Stimulated activated CD8-positive, alpha-beta memory T cell treated with anti-CD3 and anti-CD28 coated beads, Interleukin-7, amount 100 ng/mL, for 48 hours (primary cell): Measurements from ENCODE around the gene PHF2.

Source experiments
- DNase-seq, 2 donors: peaks; one replicate each; pipeline ENCODE4 v3.0.0-alpha.2; 2020; ENCODE audit warnings: low read depth in 1 of 2; ENCODE audit errors: extremely low read depth in 1 of 2

PHF2 gene

DNA sequence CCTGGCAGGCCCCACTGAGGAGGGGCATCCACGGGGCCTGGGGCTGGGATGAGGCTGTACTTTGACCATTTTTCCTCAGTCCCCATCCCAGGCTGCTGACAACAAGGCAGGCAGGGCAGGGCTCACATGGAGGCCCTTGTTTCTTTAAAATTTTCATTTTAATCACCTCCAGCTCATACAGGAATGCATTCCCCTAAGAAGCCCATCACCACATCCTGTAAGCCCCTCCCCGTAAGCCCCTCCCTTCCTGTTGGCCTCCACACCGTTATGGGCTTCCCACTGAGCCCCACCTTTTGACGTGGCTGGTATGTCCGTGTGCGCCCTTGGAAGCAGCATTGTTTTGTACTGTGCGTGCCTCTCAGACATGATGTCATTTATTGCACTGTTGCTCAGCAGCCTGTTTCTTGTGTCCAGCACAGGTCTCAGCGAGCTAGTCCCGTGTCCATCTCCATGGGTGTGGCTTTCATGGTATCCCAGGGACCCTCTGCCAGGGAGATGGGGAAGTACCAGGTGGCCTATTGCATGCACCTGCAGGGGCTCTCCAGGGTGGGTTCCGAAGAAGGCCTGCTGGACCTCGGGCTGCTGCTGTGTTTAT, 22.4 kb downstream of the PHF2 start:
- no peak for DNase-seq

DNA sequence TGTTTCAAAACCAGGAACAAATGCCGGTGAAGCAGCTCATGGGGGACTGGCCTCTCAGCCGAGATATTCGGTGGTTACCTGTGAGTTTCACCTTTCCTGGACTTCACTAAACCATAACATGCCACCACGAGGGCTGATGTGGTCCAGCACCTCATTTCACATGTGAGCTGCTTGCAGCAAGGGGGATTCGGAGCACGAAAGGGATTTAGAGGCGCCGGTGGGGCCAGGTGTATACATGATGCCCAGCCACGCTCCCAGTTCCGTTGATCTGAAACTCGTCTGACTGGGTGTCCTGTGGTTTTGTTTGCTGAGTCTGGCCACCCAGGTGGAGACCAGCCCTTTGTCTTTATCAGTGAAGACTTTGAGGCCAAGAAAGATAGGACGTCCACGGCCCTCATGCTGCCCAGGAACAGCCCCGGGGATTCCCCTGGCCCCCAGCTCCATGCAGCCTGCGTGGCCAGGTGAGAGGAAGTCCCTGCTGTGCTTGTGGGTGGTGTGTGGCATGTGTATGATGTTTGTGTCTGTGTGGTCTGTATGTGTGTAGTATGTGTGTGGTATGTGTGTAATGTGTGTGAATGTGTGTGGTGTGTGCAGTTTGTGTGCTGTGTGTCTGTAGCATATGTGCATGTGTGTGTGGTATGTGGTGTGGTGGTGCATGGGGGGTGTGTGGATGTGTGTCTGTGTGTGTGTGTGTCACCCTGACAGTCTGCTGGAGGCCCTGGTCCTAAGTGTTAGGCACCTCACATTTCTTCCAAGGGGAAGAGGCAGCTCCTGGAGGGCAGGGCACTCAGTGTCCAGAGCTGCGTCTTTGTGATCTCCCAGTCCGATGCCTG, 23.4 kb downstream of the PHF2 start:
- no peak for DNase-seq

DNA sequence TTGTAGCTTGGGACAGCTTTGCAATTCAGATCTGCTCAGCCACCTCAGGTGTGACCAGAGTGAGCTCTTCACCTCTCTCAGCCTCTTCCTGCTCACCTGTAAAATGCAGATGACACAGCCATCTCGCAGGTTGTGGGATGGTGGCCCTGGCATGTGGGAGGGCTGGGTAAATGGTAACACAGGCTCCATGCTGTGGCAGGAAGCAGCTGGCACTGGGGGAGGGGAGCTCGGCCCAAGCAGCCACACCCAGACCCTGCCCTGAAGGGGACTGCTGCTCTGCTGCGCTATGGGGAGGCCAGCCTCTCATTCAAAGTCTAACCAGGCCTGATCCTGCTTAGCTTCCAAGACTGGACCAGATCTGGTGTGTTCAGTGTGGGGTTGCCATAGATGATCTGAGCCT, 24.1 kb downstream of the PHF2 start:
- no peak for DNase-seq

DNA sequence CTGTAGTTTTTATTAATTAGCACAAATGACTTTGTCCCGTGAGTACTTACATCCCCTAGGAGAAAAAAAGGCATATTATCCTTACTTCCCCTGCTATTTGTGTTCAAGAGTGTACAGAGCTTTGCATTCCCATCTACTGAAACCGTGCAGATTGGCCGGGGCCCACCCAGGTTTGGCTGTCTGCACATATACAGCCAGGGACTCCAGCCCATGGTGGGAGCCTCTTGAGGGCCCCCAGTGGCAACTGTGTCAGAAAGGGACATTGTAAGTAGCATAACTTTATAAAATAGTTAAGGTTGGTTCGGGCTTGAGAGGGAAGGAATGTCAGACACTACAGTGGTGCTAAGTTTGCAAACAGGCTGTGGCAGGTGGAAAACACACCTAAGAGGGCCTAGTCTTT, 24.7 kb downstream of the PHF2 start:
- no peak for DNase-seq

DNA sequence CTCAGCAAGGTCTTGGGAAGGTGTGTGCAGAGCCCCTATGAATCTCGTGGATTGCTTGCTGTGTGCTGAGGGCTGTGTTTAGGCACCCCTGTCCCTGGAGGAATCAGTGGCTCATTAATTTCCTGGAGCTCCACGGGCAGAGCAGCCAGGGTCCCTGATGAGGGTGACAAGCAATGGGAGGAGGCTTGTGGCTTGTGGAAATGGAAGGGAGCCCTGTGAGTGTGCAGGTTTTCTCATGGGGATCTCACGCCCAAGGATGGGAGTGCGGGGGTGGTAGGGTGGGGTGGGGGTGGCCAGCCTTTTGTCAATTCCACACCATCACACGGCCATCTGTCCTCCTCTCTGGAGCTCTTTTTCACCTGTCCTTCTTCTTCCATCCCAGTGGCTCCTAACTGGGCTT, 25.3 kb downstream of the PHF2 start:
- no peak for DNase-seq

DNA sequence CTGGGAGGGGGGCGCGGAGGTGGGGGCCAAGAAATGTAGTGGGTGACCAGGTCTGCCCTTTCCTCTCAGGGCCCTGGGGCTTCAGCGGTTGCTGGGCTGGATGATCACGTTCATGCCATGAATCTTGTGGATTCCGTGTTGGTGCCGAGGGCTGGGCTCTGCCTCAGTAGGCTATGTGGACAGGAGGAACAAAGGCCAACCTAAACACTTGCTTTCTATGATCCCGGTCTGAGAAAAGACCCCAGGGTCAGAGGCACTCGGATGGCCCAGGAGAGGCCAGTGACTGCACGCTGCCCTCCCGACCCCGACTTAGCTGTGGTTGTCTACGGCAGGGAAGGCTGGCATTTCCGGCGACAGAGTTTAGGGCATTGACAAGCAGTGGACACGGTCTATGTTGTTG, 26.6 kb downstream of the PHF2 start:
- no peak for DNase-seq

DNA sequence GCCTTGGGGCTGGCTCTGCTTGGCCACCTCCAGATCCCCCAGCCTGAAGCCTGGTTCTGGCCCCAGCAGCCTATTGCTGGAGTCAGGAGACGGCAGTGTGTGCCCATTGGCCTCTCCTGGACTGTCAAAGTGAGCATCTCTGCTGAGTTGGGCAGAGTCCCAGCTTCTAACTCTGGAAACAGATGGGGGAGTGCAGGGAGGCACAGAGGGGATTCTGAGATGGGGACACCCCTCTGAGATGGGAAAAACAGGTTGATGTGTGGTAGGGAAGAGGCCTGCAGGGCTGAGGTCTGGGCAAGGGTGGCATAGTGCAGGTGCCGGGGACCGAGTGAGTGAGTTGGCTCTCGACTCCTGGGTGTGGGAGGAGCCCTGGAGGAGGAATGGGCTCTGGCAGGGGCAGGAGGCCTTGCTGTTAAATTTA, 27.5 kb downstream of the PHF2 start:
- DNase-seq, result no peak

DNA sequence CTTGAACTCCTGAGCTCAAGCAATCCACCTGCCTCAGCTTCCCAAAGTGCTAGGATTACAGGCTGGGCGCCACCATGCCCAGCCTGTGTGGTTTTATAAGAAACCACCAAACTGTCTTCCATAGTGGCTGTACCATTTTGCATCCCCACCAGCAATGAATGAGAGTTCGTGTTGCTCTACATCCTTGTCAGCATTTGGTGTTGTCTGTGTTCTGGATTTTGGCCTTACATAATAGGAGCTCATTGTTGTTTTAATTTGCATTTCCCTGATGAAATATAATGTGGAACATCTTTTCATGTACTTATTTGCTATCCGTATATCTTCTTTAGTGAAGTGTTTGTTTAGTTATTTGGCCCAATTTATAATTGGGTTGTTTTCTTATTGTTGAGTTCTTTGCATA, 29.8 kb downstream of the PHF2 start:
- DNase-seq, result no peak

DNA sequence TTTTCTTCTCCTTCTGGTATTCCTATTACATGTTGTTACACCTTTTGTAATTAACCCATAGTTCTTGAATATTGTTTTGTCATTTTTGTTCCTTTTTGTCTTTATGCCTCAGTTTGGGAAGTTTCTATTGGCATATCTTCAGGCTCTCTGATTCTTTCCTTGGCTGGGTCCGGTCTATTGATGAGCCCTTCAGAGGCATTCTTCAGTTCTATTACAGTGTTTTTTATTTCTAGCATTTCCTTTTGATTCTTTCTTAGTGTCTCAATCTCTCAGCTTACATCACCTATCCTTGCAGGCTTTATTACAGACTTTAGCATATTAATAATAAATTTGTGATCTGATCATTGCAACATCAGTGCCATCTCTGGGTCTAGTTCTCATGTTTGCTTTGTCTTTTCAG, 33.8 kb downstream of the PHF2 start:
- no peak for DNase-seq

DNA sequence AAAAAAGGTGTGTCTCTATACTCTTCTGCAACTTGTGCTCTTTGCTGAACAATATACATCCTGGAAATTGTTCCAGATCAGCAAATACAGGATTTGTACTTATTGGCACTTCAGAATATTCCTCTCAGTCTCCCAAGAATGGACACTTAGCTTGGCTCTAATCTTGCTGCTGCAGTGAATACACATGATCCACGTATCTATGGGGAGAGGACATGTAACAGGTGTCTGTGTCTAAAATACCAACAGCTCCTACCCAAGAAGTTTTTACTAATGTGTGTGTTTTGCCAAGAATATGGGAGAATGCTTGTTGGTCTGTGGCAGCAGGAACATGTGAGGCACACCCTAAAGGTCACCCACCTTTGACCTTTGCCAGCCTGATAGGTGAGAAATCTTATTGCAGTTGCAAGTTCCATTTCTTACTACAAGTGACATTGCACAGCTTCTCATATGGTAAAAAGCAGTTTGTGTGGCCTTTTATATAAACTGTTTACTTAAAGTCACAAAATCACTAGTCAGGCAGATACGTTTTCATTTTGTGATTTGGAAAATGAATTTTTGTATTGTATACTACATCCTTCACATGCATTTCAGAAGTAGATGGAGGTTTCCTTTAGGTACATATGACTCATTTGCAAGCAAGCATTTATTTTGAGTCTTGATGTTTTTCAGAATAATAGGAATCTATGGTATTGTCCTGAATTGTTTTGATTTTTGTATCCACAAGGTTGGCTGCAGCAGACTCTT, 35.8 kb downstream of the PHF2 start:
- no peak for DNase-seq

DNA sequence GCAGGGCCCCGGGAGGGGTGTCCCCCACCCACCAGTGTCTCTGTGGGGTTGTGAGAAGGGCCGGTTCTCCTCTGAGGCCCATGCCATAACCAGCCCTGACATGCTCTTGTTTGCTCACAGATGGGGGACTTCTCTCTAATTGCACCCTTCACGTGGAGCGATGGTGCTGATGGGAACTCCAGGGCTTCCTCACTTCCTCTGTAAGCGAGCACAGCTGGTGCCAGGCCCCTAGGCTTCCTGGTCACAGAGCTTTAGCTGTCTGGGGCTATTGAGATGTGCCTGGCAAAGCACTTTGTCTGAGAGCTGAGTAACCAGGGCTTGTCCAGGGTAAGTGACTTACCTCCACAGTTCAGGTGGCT, 36.4 kb downstream of the PHF2 start:
- DNase-seq, result no peak

DNA sequence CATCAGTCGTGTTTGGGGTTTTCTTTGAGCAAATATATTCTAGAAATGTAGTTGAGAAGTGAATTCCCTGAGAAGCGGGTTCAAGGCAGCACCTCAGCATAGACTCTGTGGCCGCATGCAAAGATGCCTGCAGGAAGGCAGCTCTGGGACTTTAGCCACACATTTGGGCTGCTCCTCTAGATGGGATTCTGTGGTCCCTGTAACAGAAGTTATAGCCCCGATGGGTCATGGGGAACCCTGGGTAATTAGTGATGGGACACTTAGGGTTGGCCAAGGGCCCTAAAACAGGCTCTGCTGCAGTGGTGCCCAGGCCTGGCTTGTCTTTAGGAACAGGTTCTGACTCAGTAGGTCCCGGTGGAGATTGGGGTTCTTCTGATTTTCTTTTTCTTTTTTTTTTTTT, 36.8 kb downstream of the PHF2 start:
- no peak for DNase-seq

DNA sequence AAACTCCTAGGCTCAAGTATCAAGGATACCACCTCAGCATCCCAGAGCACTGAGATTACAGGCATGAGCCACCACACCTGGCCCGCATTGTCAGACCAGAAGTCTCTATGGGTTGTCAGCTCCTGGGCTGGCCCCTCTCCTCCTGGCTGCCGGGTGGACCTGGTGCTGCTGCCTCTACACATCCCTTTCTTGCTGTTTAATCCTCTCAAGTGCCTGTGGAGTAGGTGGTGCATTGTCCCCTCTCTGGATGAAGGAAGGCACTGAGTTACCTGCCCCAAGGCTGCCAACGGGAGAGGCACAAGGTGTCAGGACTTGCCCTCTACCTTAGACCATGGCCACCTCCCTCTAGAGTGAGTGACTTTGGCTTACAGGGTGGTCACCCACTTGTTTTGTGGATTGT, 37.4 kb downstream of the PHF2 start:
- no peak for DNase-seq

DNA sequence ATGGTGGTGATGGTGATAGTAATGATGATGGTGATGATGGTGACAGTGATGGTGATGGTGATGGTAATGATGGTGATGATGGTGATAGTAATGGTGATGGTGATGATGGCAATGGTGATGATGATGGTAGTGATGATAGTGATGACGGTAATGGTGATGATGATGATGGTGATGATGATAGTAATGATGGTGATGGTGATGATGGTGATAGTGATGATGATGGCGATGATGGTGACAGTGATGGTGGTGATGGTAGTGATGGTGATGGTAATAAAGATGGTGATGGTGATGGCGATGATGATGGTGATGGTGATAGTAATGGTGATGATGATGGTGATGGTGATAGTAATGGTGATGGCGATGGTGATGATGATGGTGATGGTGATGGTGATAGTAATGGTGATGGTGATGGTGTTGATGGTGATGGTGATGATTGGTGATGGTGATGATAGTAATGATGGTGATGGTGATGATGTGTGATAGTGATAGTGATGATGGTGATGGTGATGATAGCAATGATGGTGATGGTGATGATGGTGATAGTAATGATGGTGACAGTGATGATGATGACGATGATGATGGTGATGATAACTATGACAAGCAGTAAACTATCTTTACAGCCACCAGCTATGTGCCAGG, 38.6 kb downstream of the PHF2 start:
- no peak for DNase-seq

DNA sequence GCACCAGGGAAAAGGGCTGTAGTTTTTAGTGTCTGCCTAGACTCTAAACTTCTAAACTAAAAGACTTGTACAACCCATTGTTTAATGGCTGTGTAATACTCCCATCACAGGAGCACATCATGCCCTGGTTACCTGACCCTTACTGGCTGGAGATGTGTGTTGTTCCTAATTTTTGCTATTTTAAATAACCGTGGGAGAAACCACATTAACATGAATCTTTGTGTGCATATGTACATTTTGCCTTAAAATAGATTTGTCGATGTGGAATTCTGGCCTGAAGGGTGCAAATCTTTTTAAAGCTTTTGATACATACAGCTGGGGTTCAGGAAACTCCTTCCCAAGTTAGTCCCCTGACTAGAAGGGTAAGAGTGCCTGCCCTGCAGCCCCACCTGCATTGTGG, 39.7 kb downstream of the PHF2 start:
- no peak for DNase-seq

DNA sequence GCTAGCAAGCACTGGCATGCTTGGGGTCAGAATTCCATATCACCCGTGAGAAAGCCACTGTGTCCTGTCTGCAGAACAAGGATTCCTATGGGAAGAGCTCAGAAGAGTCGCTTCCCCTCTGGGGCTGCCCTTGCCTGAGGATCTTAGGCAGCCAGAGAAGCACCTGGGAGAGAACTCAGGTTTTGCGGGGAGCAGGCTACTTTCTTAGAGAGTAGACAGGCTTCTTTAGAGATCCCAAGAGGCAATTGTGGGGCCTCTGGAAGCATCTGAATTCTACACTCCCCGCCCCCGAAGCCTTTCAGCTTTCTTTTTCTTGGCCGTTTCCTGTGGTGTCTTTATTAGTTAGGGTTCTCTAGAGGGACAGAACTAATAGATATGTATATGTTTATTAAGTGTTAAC, 40.9 kb downstream of the PHF2 start:
- no peak for DNase-seq

DNA sequence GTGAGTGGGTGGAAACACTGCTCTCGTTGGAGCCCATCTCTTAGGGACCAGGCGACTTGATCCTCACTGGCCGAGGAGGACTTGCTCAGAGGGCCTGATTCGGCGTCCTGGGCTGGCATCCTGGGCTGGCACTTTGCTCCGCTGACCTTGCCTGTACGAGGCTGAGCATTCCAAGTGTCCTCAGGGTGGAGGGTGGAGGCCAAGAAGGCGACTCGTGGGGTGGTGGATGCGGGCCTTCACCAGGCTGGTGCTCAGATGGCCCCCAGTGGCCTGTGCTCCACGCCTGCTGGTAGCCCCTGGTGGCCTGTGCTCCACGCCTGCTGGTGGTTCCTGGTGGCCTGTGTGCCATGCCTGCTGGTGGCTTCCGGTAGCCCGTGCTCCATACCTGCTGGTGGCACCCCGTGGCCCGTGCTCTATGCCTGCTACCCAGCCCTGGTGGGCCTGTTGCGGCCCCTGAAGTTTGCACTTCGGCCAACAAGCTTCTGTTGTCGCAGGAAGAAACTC, 42.9 kb downstream of the PHF2 start:
- DNase-seq, result no peak

DNA sequence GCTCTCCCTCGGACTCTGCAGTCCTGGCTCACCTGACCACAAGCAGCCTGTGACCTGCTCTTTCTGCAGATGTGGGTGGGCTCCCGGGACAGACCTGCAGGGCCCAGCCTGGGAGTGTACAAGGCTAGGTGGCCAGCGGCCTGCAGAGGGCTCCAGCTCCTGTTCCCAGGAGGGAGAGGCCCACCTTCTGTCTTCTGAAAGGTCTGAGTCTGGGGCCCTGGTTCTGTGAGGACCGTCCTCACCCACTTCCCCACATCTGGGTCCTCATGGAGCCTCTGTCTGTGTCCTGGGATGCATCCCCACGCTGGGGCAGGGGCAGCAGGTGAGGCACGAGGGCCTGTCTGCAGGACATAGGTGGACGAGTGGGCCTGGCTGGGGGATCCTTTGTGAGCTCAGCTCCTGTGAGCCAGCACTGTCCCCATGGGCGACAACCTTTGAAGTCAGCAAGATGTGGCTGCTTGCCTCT, 43.7 kb downstream of the PHF2 start:
- no peak for DNase-seq

DNA sequence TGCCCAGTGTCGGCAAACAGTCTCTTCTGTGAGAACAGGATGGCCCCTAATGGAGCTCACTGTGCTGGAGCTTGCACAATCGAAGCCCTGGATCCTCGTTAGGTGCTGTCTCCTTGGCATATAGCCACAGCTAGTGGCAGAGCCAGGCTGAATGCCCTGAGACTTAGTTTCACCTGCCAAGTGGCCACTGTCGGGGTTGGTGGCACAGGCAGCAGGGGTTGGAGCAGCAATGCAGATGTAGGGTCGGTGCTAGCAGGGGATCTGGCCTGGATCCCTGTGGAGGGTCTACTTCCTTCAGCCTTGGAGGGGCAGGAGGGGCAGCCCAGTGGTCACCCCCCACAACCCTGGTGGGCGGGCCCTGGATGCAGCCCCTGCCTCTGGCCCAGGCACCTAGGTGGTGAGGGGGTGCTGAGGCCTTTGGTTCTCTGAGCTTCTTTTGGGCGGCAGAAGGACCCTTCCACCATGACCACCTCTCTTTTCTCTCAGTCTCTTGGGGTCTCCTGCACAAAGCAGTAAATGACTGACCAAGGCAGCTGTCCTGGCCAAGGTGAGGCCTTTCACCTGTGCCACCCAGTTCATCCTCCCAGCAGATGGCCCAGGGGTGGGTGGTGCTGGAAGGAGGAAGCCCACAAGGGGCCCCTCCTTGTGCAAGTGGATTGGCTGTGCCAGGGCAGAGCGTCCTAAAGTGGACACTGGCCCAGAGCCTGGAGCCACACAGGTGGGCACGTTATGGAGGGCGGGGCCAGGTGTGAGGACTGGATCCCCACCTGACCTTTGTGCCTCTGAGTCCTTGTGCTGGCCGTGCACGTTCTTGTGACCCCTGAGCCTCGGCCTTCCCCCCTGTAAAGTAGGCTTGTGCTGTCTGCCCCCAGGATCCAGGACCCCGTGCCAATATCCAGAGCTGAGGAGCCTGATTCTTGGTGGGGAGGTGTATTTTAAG, 44.8 kb downstream of the PHF2 start:
- DNase-seq, result no peak

DNA sequence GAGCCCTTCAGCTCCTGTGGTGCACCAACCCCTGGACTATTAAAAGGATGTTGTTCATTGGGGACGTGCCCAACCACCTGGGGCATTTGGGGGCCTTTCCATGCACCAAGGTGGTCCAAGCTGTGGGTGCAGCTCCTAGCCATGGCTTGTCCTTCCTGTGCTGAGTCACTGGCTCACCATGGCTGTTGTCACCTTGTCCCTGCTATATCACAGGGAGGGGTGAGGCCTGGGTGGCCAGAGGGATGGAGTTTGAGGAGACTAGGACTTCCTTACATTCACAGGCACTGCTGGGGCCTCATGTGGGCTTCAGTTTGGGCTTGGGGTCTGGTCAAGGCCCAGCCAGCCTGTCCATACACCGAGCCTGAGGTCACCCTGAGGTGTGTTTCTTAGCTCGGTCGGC, 45.5 kb downstream of the PHF2 start:
- DNase-seq, result no peak
